HepG2 (cell line): Measurements from ENCODE around the gene PPP4R1. TPM values are rescaled to one million over a fixed set of nuclear protein-coding genes. Genes with fewer than 3 reads are reported as not detected.

Source experiments
- ATAC-seq: fragments of 200-7000 bp; cut with Tn5 transposase; 3 replicates; pipeline ENCODE4 v1.9.1; 2020; ENCODE audit warnings: mild to moderate bottlenecking, moderate library complexity
- BruUV-seq: library from RNA; stranded (reverse); fragments of 400-500 nt; replicated peaks from 2 replicates; lab custom pipeline; 2021; lab: Mats Ljungman, UMichigan
- CTCF ChIA-PET: fragments of 300-600 bp; formaldehyde crosslinking; extraction: SDS; loops from one replicate; lab custom pipeline; 2021; ENCODE audit warnings: low total read pairs, inconsistent platforms, low intra/inter-chr PET ratio; lab: Yijun Ruan, JAX
- POLR2A ChIA-PET: fragments of 350-600 bp; sonication (Branson Sonifier 250); formaldehyde crosslinking; loops from one replicate; lab custom pipeline; 2020; ENCODE audit warnings: antibody characterized with exemption, inconsistent platforms; lab: Yijun Ruan, JAX
- DNase-seq: peaks from one replicate; pipeline ENCODE4 v3.0.0-alpha.2; 2015; ENCODE audit warnings: low spot score
- FAIRE-seq: peaks from 3 replicates; lab custom pipeline; 2011; peaks lifted over from hg19 to GRCh38; lab: Jason Lieb, UNC
- H2AFZ ChIP-seq: one replicate; pipeline ENCODE4 v1.6.1; 2011; ENCODE audit warnings: low read length, inconsistent platforms
- H3K27ac ChIP-seq: fragments of 300-600 bp; 3 replicates; pipeline ENCODE4 v1.8.0; 2011; ENCODE audit warnings: mixed run types, mild to moderate bottlenecking, mixed read lengths, low read length, inconsistent platforms; ENCODE audit not compliant: insufficient read depth; ENCODE audit errors: extremely low read length
- H3K27me3 ChIP-seq, 2 experiments: fragments of 200-600 bp in 1 of 2; 2 replicates in 1 of 2; 3 replicates in 1 of 2; pipeline versions ENCODE4 v1.6.0 to v1.8.0; 2011; ENCODE audit warnings: low read length in 2 of 2, mild to moderate bottlenecking in 2 of 2, moderate library complexity in 2 of 2, inconsistent platforms in 1 of 2; ENCODE audit not compliant: insufficient read depth in 2 of 2, control insufficient read depth in 1 of 2
- H3K36me3 ChIP-seq, 2 experiments: fragments of 200-600 bp in 1 of 2; replicated peaks in 1 of 2; 2 replicates in 1 of 2; 3 replicates in 1 of 2; pipeline versions ENCODE4 v1.5.1 to v1.8.0; 2011; ENCODE audit warnings: low read length in 2 of 2, inconsistent platforms in 1 of 2; ENCODE audit not compliant: insufficient read depth in 2 of 2, control insufficient read depth in 1 of 2
- H3K4me1 ChIP-seq: 2 replicates; pipeline ENCODE4 v1.5.1; 2012; ENCODE audit warnings: low read length, inconsistent platforms; ENCODE audit not compliant: insufficient read depth
- H3K4me2 ChIP-seq: 2 replicates; pipeline ENCODE4 v1.6.0; 2011; ENCODE audit warnings: low read depth, low read length, inconsistent platforms
- H3K4me3 ChIP-seq, 3 experiments: fragments of 200-600 bp in 1 of 3; sonication (generic), shearing (Covaris generic) in 1 of 3; replicated peaks in 1 of 3; 2 replicates each; pipeline ENCODE4 v1.5.1; 2011 to 2016; ENCODE audit warnings: low read length in 3 of 3, inconsistent platforms in 2 of 3, low read depth in 2 of 3, mild to moderate bottlenecking in 2 of 3, control low read depth in 1 of 3, mixed read lengths in 1 of 3; ENCODE audit not compliant: insufficient read depth in 1 of 3
- H3K79me2 ChIP-seq: one replicate; pipeline ENCODE4 v1.6.1; 2011; ENCODE audit warnings: low read length, inconsistent platforms; ENCODE audit not compliant: insufficient read depth
- H3K9ac ChIP-seq: 2 replicates; pipeline ENCODE4 v1.6.0; 2011; ENCODE audit warnings: mild to moderate bottlenecking, low read depth, low read length, inconsistent platforms; ENCODE audit not compliant: insufficient read depth
- H3K9me3 ChIP-seq: 2 replicates; pipeline ENCODE4 v1.5.1; 2012; ENCODE audit warnings: mild to moderate bottlenecking, low read length
- H4K20me1 ChIP-seq: 2 replicates; pipeline ENCODE4 v1.6.0; 2011; ENCODE audit warnings: inconsistent platforms, mild to moderate bottlenecking, low read length, moderate library complexity; ENCODE audit not compliant: insufficient read depth
- ARHGAP35 ChIP-seq: sonication (generic); formaldehyde crosslinking; IDR thresholded peaks from 2 replicates; pipeline ENCODE4 v1.9.0; 2022; ENCODE audit warnings: mild to moderate bottlenecking, inconsistent platforms, moderate library complexity, missing genetic modification reagents, borderline replicate concordance
- ATF3 ChIP-seq: sonication (generic); formaldehyde crosslinking; IDR thresholded peaks from 2 replicates; pipeline ENCODE4 v1.4.0; 2020; ENCODE audit warnings: missing genetic modification reagents
- CBX5 ChIP-seq: sonication (generic); formaldehyde crosslinking; IDR thresholded peaks from 2 replicates; pipeline ENCODE4 v1.4.0; 2020; ENCODE audit warnings: missing genetic modification reagents, borderline replicate concordance
- CENPT ChIP-seq: sonication (generic); formaldehyde crosslinking; IDR thresholded peaks from 2 replicates; pipeline ENCODE4 v1.8.0; 2022; ENCODE audit warnings: low read depth, mild to moderate bottlenecking, moderate library complexity, missing genetic modification reagents
- FOXK2 ChIP-seq: fragments of 450-650 bp; IDR thresholded peaks from 2 replicates; pipeline ENCODE4 v1.6.1; 2016
- GATAD2A ChIP-seq: IDR thresholded peaks from 2 replicates; pipeline ENCODE4 v1.6.1; 2016
- POGK ChIP-seq: sonication (generic); formaldehyde crosslinking; conservative IDR thresholded peaks from 2 replicates; pipeline ENCODE4 v1.8.0; 2022; ENCODE audit warnings: mild to moderate bottlenecking, moderate library complexity, missing genetic modification reagents
- PRDM4 ChIP-seq: sonication (generic); formaldehyde crosslinking; IDR thresholded peaks from 2 replicates; pipeline ENCODE4 v1.9.0; 2021; ENCODE audit warnings: missing genetic modification reagents, borderline replicate concordance
- RELA ChIP-seq: sonication (generic); formaldehyde crosslinking; IDR thresholded peaks from 2 replicates; pipeline ENCODE4 v1.4.0; 2020; ENCODE audit warnings: missing genetic modification reagents
- TOE1 ChIP-seq: sonication (generic); formaldehyde crosslinking; IDR thresholded peaks from 2 replicates; pipeline ENCODE4 v1.4.0; 2020; ENCODE audit warnings: mild to moderate bottlenecking, missing genetic modification reagents
- ZFP37 ChIP-seq: sonication (generic); formaldehyde crosslinking; IDR thresholded peaks from 2 replicates; pipeline ENCODE4 v1.4.0; 2020; ENCODE audit warnings: missing genetic modification reagents, borderline replicate concordance
- ZMAT3 ChIP-seq: sonication (generic); formaldehyde crosslinking; conservative IDR thresholded peaks from 2 replicates; pipeline ENCODE4 v1.7.0; 2021; ENCODE audit warnings: missing genetic modification reagents
- ZNF614 ChIP-seq: IDR thresholded peaks from 2 replicates; pipeline ENCODE4 v1.6.1; 2018; ENCODE audit warnings: missing biosample characterization, missing genetic modification reagents, inconsistent platforms, borderline replicate concordance
- ZNF670 ChIP-seq: sonication (generic); formaldehyde crosslinking; IDR thresholded peaks from 2 replicates; pipeline ENCODE4 v1.8.0; 2022; ENCODE audit warnings: mild to moderate bottlenecking, missing genetic modification reagents, borderline replicate concordance
- ZNF704 ChIP-seq: sonication (generic); formaldehyde crosslinking; IDR thresholded peaks from 2 replicates; pipeline ENCODE4 v1.8.1; 2023; ENCODE audit warnings: mild to moderate bottlenecking, inconsistent platforms, moderate library complexity, missing genetic modification reagents, borderline replicate concordance
- ZNF790 ChIP-seq: sonication (generic); formaldehyde crosslinking; IDR thresholded peaks from 2 replicates; pipeline ENCODE4 v1.8.0; 2022; ENCODE audit warnings: missing genetic modification reagents, mild to moderate bottlenecking, borderline replicate concordance
- WGBS: methylation state at CpG from one replicate; pipeline ENCODE4 v1.1.6; 2017; ENCODE audit warnings: low lambda C conversion rate; 5-methylcytosine and 5-hydroxymethylcytosine counted together
- in situ Hi-C: cut with HindIII; loops from 2 replicates; pipeline ENCODE4 v1.10.0; 2017; ENCODE audit warnings: low pct_unique_long_range_greater_than_20kb; ENCODE audit not compliant: extremely low pct_ligation_motif_present
- intact Hi-C: fragments of 100-400 bp; cut with micrococcal nuclease; formaldehyde crosslinking; loops from one replicate; pipeline ENCODE4 v1.10.0; 2022; ENCODE audit not compliant: unreplicated experiment
- polyA plus RNA-seq, 8 experiments: library from polyadenylated mRNA; depleted of rRNA in 3 of 8; stranded (reverse) in 7 of 8; unstranded in 1 of 8; fragments of >200 nt; fragmentation: Illumina TruSeq in 4 of 8; extraction: Trizol in 4 of 8; gene quantifications; 2 replicates each; pipeline versions ENCODE4 v1.2.1 to v1.2.3, GENCODE V29; 2011 to 2016; ENCODE audit warnings: low read depth in 4 of 8, missing spikeins in 1 of 8, mixed read lengths in 1 of 8; ENCODE audit not compliant: insufficient read depth in 1 of 8
- total RNA-seq, 5 experiments: library from RNA; depleted of rRNA; stranded (reverse); fragments of >200 nt; fragmentation: Illumina TruSeq; extraction: Trizol; gene quantifications; 2 replicates each; pipeline ENCODE4 v1.2.3, GENCODE V29; 2016; ENCODE audit warnings: low read depth in 1 of 5

PPP4R1 gene
- total and polyA plus RNA-seq, 2 of the 13 experiments (the other 11 are each of a cell fraction or from before 2014, with no cell fraction given): 66.5 to 72.4 TPM

GRCh38 chr18:9659499-9660375 is 45.4 kb upstream of the PPP4R1 start (continued):
- no peak for TF ChIP-seq ZNF614
- no peak for TF ChIP-seq ZFP37
- no peak for TF ChIP-seq ZNF704 (CRISPR knock-in tag)
- TF ChIP-seq ZNF790 (CRISPR knock-in tag): no peak
- TF ChIP-seq ATF3 (CRISPR knock-in tag): no peak
- no peak for TF ChIP-seq CBX5 (CRISPR knock-in tag)
- no peak for TF ChIP-seq ZMAT3 (CRISPR knock-in tag)
- TF ChIP-seq, all 625 proteins: peak for 0

- ATAC-seq (no peak), FAIRE-seq (no peak), DNase-seq (no peak)
- Histone ChIP-seq H3K79me2 (no peaks in the 10 kb centered on the region), H3K4me3 (no peak overlapping the region), H3K36me3 (no peaks in the 10 kb centered on the region), H3K4me1 (peaks cover 13% of the 10 kb centered on the region), H3K9me3 (no peaks in the 10 kb centered on the region), H3K27ac (no peak overlapping the region), H3K4me2 (no peak overlapping the region), H2AFZ (no peak overlapping the region), H4K20me1 (no peaks in the 10 kb centered on the region), H3K9ac (no peak overlapping the region), H3K27me3 (peaks cover 0 to 3% of the 10 kb centered on the region in 2 experiments; a peak in 1 of 5 replicates)
- POLR2A ChIA-PET: no interaction called here
- TF ChIP-seq ARHGAP35 (CRISPR knock-in tag): no peak
- no peak for TF ChIP-seq POGK
- no peak for TF ChIP-seq TOE1 (CRISPR knock-in tag)
- TF ChIP-seq GATAD2A (CRISPR knock-in tag): no peak
- no peak for TF ChIP-seq RELA (CRISPR knock-in tag)
- TF ChIP-seq CENPT (CRISPR knock-in tag): no peak
- no peak for TF ChIP-seq FOXK2
- TF ChIP-seq ZNF670: no peak
- no peak for TF ChIP-seq PRDM4 (CRISPR knock-in tag)
- BruUV-seq: no TSS peak
- in situ Hi-C loops (no loop called here), intact Hi-C loops (no loop called here)
- WGBS: 46% methylated on average over 3 of the region's 7 CpGs
- CTCF ChIA-PET: no interaction called here
Observed at GRCh38 chr18:9658087-9658641, 43.8 kb upstream of the PPP4R1 start.
